ENCODE data around the gene SLAMF9.
A peak's percentile ranks its signal among the peaks of the same experiment; 100 is the strongest.

The SLAMF9 gene

GRCh38 chr1:159965263-159965662 lies 11.2 kb upstream of the SLAMF9 start:
- Histone ChIP-seq H4K91ac (ENCODE audit: low read length) (no peak overlapping the region), H3K4me3 (ENCODE audit: insufficient read depth in 1 of 2, low read depth in 1 of 2, low read length in 2 of 2) (no peak overlapping the region), H3K9ac (ENCODE audit: low read length) (no peak overlapping the region), H3K4me2 (ENCODE audit: low read length, poor library complexity, severe bottlenecking) (no peak overlapping the region), H3K14ac (ENCODE audit: low read length in 2 of 2) (no peak overlapping the region), H2AFZ (ENCODE audit: low read depth, low read length) (no peak overlapping the region), H3K79me1 (replicated peaks; ENCODE audit: low read length, poor library complexity, severe bottlenecking) (no peaks in the 10 kb centered on the region), H3K4me1 (ENCODE audit: control insufficient read depth, insufficient read depth, low read depth, low read length) (no peaks in the 10 kb centered on the region), H3K27me3 (ENCODE audit: control insufficient read depth in 1 of 2, insufficient read depth in 1 of 2, low read length in 2 of 2) (peaks cover 0 to 21% of the 10 kb centered on the region in 2 experiments), H2AK5ac (ENCODE audit: low read length, severe bottlenecking) (no peak overlapping the region), H3K27ac (ENCODE audit: low read length, poor library complexity, severe bottlenecking) (no peak overlapping the region), H3K18ac (ENCODE audit: low read depth in 1 of 2, low read length in 2 of 2) (no peak overlapping the region), H2BK5ac (ENCODE audit: low read depth, low read length, poor library complexity, severe bottlenecking) (no peak overlapping the region), H3K4ac (ENCODE audit: low read depth in 1 of 2, low read length in 2 of 2) (no peak overlapping the region), H3K9me3 (ENCODE audit: control insufficient read depth, low read length) (peaks cover 6% of the 10 kb centered on the region), H4K8ac (ENCODE audit: low read length) (no peak overlapping the region), H2BK120ac (ENCODE audit: low read depth, low read length) (no peak overlapping the region), H3K23ac (ENCODE audit: low read length in 2 of 2) (no peak overlapping the region), H2BK12ac (ENCODE audit: low read length in 2 of 2) (no peak overlapping the region), H3K36me3 (ENCODE audit: control insufficient read depth in 1 of 2, insufficient read depth in 2 of 2, low read depth in 1 of 2, low read length in 2 of 2) (no peaks in the 10 kb centered on the region), H2BK15ac (ENCODE audit: low read depth, poor library complexity, severe bottlenecking) (no peak overlapping the region)
- no peak for DNase-seq
- 85% methylated on average over 2 of the region's 2 CpGs for WGBS

GRCh38 chr1:159964144-159964543 lies 10.1 kb upstream of the SLAMF9 start:
- Histone ChIP-seq H3K79me1 (replicated peaks; ENCODE audit: low read length, poor library complexity, severe bottlenecking) (no peaks in the 10 kb centered on the region), H3K27ac (ENCODE audit: low read length, poor library complexity, severe bottlenecking) (no peak overlapping the region), H3K27me3 (ENCODE audit: control insufficient read depth in 1 of 2, insufficient read depth in 1 of 2, low read length in 2 of 2) (peaks cover 0 to 21% of the 10 kb centered on the region in 2 experiments), H3K9ac (ENCODE audit: low read length) (no peak overlapping the region), H3K4me1 (ENCODE audit: control insufficient read depth, insufficient read depth, low read depth, low read length) (no peaks in the 10 kb centered on the region), H3K9me3 (ENCODE audit: control insufficient read depth, low read length) (peaks cover 6% of the 10 kb centered on the region), H2AK5ac (ENCODE audit: low read length, severe bottlenecking) (no peak overlapping the region), H3K36me3 (ENCODE audit: control insufficient read depth in 1 of 2, insufficient read depth in 2 of 2, low read depth in 1 of 2, low read length in 2 of 2) (no peaks in the 10 kb centered on the region), H4K91ac (ENCODE audit: low read length) (no peak overlapping the region), H2BK15ac (ENCODE audit: low read depth, poor library complexity, severe bottlenecking) (no peak overlapping the region), H3K18ac (ENCODE audit: low read depth in 1 of 2, low read length in 2 of 2) (no peak overlapping the region), H2AFZ (ENCODE audit: low read depth, low read length) (no peak overlapping the region), H3K14ac (ENCODE audit: low read length in 2 of 2) (no peak overlapping the region), H2BK5ac (ENCODE audit: low read depth, low read length, poor library complexity, severe bottlenecking) (no peak overlapping the region), H2BK120ac (ENCODE audit: low read depth, low read length) (no peak overlapping the region), H3K4me3 (ENCODE audit: insufficient read depth in 1 of 2, low read depth in 1 of 2, low read length in 2 of 2) (no peak overlapping the region), H3K4me2 (ENCODE audit: low read length, poor library complexity, severe bottlenecking) (no peak overlapping the region), H3K4ac (ENCODE audit: low read depth in 1 of 2, low read length in 2 of 2) (no peak overlapping the region), H3K23ac (ENCODE audit: low read length in 2 of 2) (no peak overlapping the region), H4K8ac (ENCODE audit: low read length) (no peak overlapping the region), H2BK12ac (ENCODE audit: low read length in 2 of 2) (no peak overlapping the region)
- whole genome bisulfite sequencing: 94% methylated on average over 3 of the region's 3 CpGs
- no peak for DNase-seq

- H3K9ac ChIP-seq (ENCODE audit: low read length): peak overlapping the region; percentile 84
These were observed 8.1 kb upstream of the SLAMF9 start for GRCh38 chr1:159962176-159962575.

GRCh38 chr1:159961636-159962035 lies 7.6 kb upstream of the SLAMF9 start:
- WGBS: 90% methylated on average over 15 of the region's 15 CpGs
- H3K18ac ChIP-seq (ENCODE audit: low read depth in 1 of 2, low read length in 2 of 2): no peak overlapping the region
- no peak overlapping the region for H2BK15ac ChIP-seq (ENCODE audit: low read depth, poor library complexity, severe bottlenecking)

More at GRCh38 chr1:159962176-159962575, 8.1 kb upstream of the SLAMF9 start:
- Histone ChIP-seq H3K18ac (ENCODE audit: low read depth in 1 of 2, low read length in 2 of 2) (no peak overlapping the region), H3K23ac (ENCODE audit: low read length in 2 of 2) (no peak overlapping the region), H3K27ac (ENCODE audit: low read length, poor library complexity, severe bottlenecking) (no peak overlapping the region), H3K9me3 (ENCODE audit: control insufficient read depth, low read length) (peaks cover 6% of the 10 kb centered on the region), H2AFZ (ENCODE audit: low read depth, low read length) (no peak overlapping the region), H4K8ac (ENCODE audit: low read length) (no peak overlapping the region), H2BK15ac (ENCODE audit: low read depth, poor library complexity, severe bottlenecking) (no peak overlapping the region), H2BK12ac (ENCODE audit: low read length in 2 of 2) (no peak overlapping the region), H2BK120ac (ENCODE audit: low read depth, low read length) (no peak overlapping the region), H4K91ac (ENCODE audit: low read length) (no peak overlapping the region), H3K4ac (ENCODE audit: low read depth in 1 of 2, low read length in 2 of 2) (no peak overlapping the region), H3K79me1 (replicated peaks; ENCODE audit: low read length, poor library complexity, severe bottlenecking) (no peaks in the 10 kb centered on the region), H2BK5ac (ENCODE audit: low read depth, low read length, poor library complexity, severe bottlenecking) (no peak overlapping the region), H3K36me3 (ENCODE audit: control insufficient read depth in 1 of 2, insufficient read depth in 2 of 2, low read depth in 1 of 2, low read length in 2 of 2) (no peaks in the 10 kb centered on the region), H2AK5ac (ENCODE audit: low read length, severe bottlenecking) (no peak overlapping the region), H3K4me1 (ENCODE audit: control insufficient read depth, insufficient read depth, low read depth, low read length) (no peaks in the 10 kb centered on the region), H3K27me3 (ENCODE audit: control insufficient read depth in 1 of 2, insufficient read depth in 1 of 2, low read length in 2 of 2) (peaks cover 0 to 23% of the 10 kb centered on the region in 2 experiments), H3K4me3 (ENCODE audit: insufficient read depth in 1 of 2, low read depth in 1 of 2, low read length in 2 of 2) (peak overlapping the region in 1 of 2 experiments; percentile 82), H3K4me2 (ENCODE audit: low read length, poor library complexity, severe bottlenecking) (no peak overlapping the region), H3K14ac (ENCODE audit: low read length in 2 of 2) (no peak overlapping the region)
- 84% methylated on average over 7 of the region's 11 CpGs for WGBS
- no peak for DNase-seq

More at GRCh38 chr1:159961636-159962035, 7.6 kb upstream of the SLAMF9 start:
- Histone ChIP-seq H3K27ac (ENCODE audit: low read length, poor library complexity, severe bottlenecking) (no peak overlapping the region), H3K23ac (ENCODE audit: low read length in 2 of 2) (no peak overlapping the region), H2BK120ac (ENCODE audit: low read depth, low read length) (no peak overlapping the region), H2BK5ac (ENCODE audit: low read depth, low read length, poor library complexity, severe bottlenecking) (no peak overlapping the region), H3K36me3 (ENCODE audit: control insufficient read depth in 1 of 2, insufficient read depth in 2 of 2, low read depth in 1 of 2, low read length in 2 of 2) (no peaks in the 10 kb centered on the region), H2AK5ac (ENCODE audit: low read length, severe bottlenecking) (no peak overlapping the region), H3K4me3 (ENCODE audit: insufficient read depth in 1 of 2, low read depth in 1 of 2, low read length in 2 of 2) (peak overlapping the region in 1 of 2 experiments; percentile 82), H2AFZ (ENCODE audit: low read depth, low read length) (no peak overlapping the region), H3K27me3 (ENCODE audit: control insufficient read depth in 1 of 2, insufficient read depth in 1 of 2, low read length in 2 of 2) (peaks cover 0 to 23% of the 10 kb centered on the region in 2 experiments), H3K4me1 (ENCODE audit: control insufficient read depth, insufficient read depth, low read depth, low read length) (no peaks in the 10 kb centered on the region), H3K9me3 (ENCODE audit: control insufficient read depth, low read length) (peaks cover 6% of the 10 kb centered on the region), H3K9ac (ENCODE audit: low read length) (peak overlapping the region; percentile 84), H3K4ac (ENCODE audit: low read depth in 1 of 2, low read length in 2 of 2) (no peak overlapping the region), H2BK12ac (ENCODE audit: low read length in 2 of 2) (no peak overlapping the region), H4K8ac (ENCODE audit: low read length) (no peak overlapping the region), H4K91ac (ENCODE audit: low read length) (no peak overlapping the region), H3K4me2 (ENCODE audit: low read length, poor library complexity, severe bottlenecking) (no peak overlapping the region), H3K79me1 (replicated peaks; ENCODE audit: low read length, poor library complexity, severe bottlenecking) (no peaks in the 10 kb centered on the region), H3K14ac (ENCODE audit: low read length in 2 of 2) (no peak overlapping the region)
- DNase-seq: no peak
